Subcutaneous abdominal adipose tissue (tissue), 5 donors: ENCODE measurements around the gene C22orf15.

ENCODE experiments used
- H3K27ac ChIP-seq: one replicate; pipeline ENCODE4 v1.7.0; 2013; ENCODE audit warnings: low read depth, mild to moderate bottlenecking, inconsistent platforms, low read length, moderate library complexity
- H3K27me3 ChIP-seq, 5 donors: one replicate each; pipeline ENCODE4 v1.7.0; 2013; ENCODE audit warnings: low read length in 5 of 5, inconsistent platforms in 1 of 5; ENCODE audit not compliant: control insufficient read depth in 5 of 5, insufficient read depth in 4 of 5
- H3K36me3 ChIP-seq, 5 donors: one replicate each; pipeline ENCODE4 v1.7.0; 2013; ENCODE audit warnings: low read length in 5 of 5; ENCODE audit not compliant: control insufficient read depth in 5 of 5, insufficient read depth in 5 of 5
- H3K4me1 ChIP-seq, 5 donors: one replicate each; pipeline ENCODE4 v1.7.0; 2013; ENCODE audit warnings: low read length in 5 of 5, mild to moderate bottlenecking in 3 of 5, moderate library complexity in 1 of 5; ENCODE audit not compliant: control insufficient read depth in 5 of 5, insufficient read depth in 5 of 5
- H3K4me3 ChIP-seq, 5 donors: one replicate each; pipeline ENCODE4 v1.7.0; 2013; ENCODE audit warnings: low read length in 5 of 5, low read depth in 1 of 5
- H3K9ac ChIP-seq, 5 donors: one replicate each; pipeline ENCODE4 v1.7.0; 2013; ENCODE audit warnings: low read length in 5 of 5, mild to moderate bottlenecking in 4 of 5, moderate library complexity in 3 of 5
- H3K9me3 ChIP-seq, 5 donors: one replicate each; pipeline ENCODE4 v1.7.0; 2013; ENCODE audit warnings: low read length in 5 of 5; ENCODE audit not compliant: control insufficient read depth in 5 of 5
- donor health status: healthy.
- donor health status: healthy.
- donor health status: healthy.
- donor health status: healthy.
- donor health status: healthy.

C22orf15 gene

GRCh38 chr22:23780146-23780748 lies 17.5 kb downstream of the C22orf15 start:
- no peaks in the 10 kb centered on the region for H3K36me3 ChIP-seq
- no peaks in the 10 kb centered on the region for H3K9me3 ChIP-seq
- H3K4me1 ChIP-seq = peaks cover 5 to 21% (median 8%) of the 10 kb centered on the region in 5 donors
- no peaks in the 10 kb centered on the region for H3K27me3 ChIP-seq
- H3K27ac ChIP-seq = no peak overlapping the region
- no peak overlapping the region for H3K4me3 ChIP-seq
- no peak overlapping the region for H3K9ac ChIP-seq

DNA sequence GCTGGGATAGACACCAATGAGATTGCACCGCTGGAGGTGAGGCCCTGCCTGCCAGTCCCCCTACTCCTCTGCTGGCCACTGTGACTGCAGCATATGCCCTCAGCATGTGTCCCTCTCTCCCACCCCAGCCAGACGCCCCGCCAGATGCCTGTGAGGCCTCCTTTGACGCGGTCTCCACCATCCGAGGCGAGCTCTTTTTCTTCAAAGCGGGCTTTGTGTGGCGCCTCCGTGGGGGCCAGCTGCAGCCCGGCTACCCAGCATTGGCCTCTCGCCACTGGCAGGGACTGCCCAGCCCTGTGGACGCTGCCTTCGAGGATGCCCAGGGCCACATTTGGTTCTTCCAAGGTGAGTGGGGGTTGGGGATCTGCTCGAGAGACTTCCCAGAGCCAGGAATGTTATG lies 18.3 kb downstream of the C22orf15 start:
- H3K4me1 ChIP-seq = peaks cover 5 to 19% (median 8%) of the 10 kb centered on the region in 5 donors
- no peaks in the 10 kb centered on the region for H3K27me3 ChIP-seq
- no peak overlapping the region for H3K27ac ChIP-seq
- no peak overlapping the region for H3K9ac ChIP-seq
- H3K36me3 ChIP-seq = no peaks in the 10 kb centered on the region
- no peaks in the 10 kb centered on the region for H3K9me3 ChIP-seq
- no peak overlapping the region for H3K4me3 ChIP-seq

DNA sequence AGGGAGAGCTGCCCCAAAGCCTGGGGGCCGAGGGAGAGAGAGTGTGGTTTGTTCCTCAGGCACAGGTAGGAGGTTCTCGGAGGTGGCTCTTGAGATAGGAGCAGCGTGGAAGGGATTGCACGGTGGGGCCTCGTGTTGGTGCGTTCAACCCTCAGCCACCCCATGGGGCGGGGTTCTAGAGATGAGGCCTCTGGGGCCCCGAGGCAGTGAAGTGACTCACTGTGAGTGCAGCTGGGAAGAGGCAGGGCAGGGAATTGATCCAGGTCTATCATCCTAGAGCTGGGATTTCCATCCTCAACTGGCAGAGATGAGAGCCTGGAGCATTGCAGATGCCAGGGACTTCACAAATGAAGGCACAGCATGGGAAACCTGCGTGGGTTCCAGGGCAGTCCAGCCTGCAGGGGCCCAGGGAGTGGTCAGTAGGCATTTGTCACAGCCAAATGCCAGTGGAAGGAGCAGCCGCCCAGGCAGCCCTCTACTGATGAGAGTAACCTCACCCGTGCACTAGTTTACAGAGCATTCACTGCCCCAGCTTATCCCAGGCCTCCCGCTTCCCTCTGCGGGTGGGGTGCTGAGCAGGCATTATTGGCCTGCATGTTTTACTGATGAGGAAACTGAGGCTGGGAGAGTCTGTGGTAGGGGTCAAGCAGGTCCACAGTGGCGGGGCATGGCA lies 18.9 kb downstream of the C22orf15 start:
- Histone ChIP-seq H3K9ac (no peak overlapping the region), H3K36me3 (no peaks in the 10 kb centered on the region), H3K4me3 (no peak overlapping the region), H3K27ac (no peak overlapping the region), H3K27me3 (peaks cover 0 to 2% (median 0%) of the 10 kb centered on the region in 5 donors), H3K4me1 (peaks cover 10 to 25% (median 14%) of the 10 kb centered on the region in 5 donors), H3K9me3 (no peaks in the 10 kb centered on the region)

GRCh38 chr22:23782252-23782651 lies 19.5 kb downstream of the C22orf15 start:
- H3K36me3 ChIP-seq = no peaks in the 10 kb centered on the region
- H3K4me1 ChIP-seq = peaks cover 10 to 26% (median 15%) of the 10 kb centered on the region in 5 donors
- no peak overlapping the region for H3K9ac ChIP-seq
- no peak overlapping the region for H3K4me3 ChIP-seq
- H3K27ac ChIP-seq = no peak overlapping the region
- no peaks in the 10 kb centered on the region for H3K9me3 ChIP-seq
- peaks cover 0 to 2% (median 0%) of the 10 kb centered on the region in 5 donors for H3K27me3 ChIP-seq

DNA sequence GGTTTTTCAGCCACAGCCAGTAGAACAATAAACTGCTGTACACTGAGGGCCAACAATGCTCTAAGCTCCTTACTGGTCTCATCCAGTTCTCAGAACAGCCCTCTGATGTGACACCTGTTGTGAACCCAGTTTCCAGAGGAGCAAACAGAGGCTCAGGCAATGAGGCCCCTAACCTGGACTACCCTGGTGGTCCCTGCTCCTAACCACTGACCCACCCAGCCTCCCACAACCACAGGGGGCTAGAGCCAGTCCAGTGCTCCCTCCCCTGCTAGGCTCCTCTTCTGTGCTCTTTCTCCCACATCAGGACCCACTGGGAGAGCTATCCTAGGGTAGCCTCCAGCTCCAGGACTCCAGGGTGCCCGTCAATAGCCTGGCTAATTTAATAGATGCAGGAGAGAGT lies 19.9 kb downstream of the C22orf15 start:
- no peaks in the 10 kb centered on the region for H3K36me3 ChIP-seq
- H3K27me3 ChIP-seq = peaks cover 0 to 2% (median 0%) of the 10 kb centered on the region in 5 donors
- H3K4me1 ChIP-seq = peaks cover 11 to 30% (median 19%) of the 10 kb centered on the region in 5 donors
- no peak overlapping the region for H3K27ac ChIP-seq
- H3K4me3 ChIP-seq = no peak overlapping the region
- no peaks in the 10 kb centered on the region for H3K9me3 ChIP-seq
- H3K9ac ChIP-seq = no peak overlapping the region

DNA sequence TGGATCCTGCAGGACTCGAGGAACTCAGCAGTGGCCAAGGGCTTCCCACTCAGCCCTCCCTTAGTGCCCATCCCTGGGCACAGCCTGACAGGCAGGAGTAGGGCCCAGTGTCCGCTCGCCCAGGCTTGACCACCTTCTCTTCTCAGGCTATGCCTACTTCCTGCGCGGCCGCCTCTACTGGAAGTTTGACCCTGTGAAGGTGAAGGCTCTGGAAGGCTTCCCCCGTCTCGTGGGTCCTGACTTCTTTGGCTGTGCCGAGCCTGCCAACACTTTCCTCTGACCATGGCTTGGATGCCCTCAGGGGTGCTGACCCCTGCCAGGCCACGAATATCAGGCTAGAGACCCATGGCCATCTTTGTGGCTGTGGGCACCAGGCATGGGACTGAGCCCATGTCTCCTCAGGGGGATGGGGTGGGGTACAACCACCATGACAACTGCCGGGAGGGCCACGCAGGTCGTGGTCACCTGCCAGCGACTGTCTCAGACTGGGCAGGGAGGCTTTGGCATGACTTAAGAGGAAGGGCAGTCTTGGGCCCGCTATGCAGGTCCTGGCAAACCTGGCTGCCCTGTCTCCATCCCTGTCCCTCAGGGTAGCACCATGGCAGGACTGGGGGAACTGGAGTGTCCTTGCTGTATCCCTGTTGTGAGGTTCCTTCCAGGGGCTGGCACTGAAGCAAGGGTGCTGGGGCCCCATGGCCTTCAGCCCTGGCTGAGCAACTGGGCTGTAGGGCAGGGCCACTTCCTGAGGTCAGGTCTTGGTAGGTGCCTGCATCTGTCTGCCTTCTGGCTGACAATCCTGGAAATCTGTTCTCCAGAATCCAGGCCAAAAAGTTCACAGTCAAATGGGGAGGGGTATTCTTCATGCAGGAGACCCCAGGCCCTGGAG lies 20.7 kb downstream of the C22orf15 start:
- Histone ChIP-seq H3K27me3 (peaks cover 0 to 2% (median 0%) of the 10 kb centered on the region in 5 donors), H3K9me3 (no peaks in the 10 kb centered on the region), H3K9ac (peak overlapping the region in 1 of 5 donors; percentile 14), H3K4me3 (no peak overlapping the region), H3K27ac (no peak overlapping the region), H3K4me1 (peaks cover 11 to 38% (median 24%) of the 10 kb centered on the region in 5 donors), H3K36me3 (no peaks in the 10 kb centered on the region)

- Histone ChIP-seq H3K9me3 (no peaks in the 10 kb centered on the region), H3K9ac (peak overlapping the region in 1 of 5 donors; percentile 14), H3K27ac (no peak overlapping the region), H3K4me3 (no peak overlapping the region), H3K36me3 (no peaks in the 10 kb centered on the region), H3K4me1 (peaks cover 11 to 41% (median 26%) of the 10 kb centered on the region in 5 donors), H3K27me3 (peaks cover 0 to 2% (median 0%) of the 10 kb centered on the region in 5 donors)
Measured at GRCh38 chr22:23784215-23784732, 21.5 kb downstream of the C22orf15 start.

DNA sequence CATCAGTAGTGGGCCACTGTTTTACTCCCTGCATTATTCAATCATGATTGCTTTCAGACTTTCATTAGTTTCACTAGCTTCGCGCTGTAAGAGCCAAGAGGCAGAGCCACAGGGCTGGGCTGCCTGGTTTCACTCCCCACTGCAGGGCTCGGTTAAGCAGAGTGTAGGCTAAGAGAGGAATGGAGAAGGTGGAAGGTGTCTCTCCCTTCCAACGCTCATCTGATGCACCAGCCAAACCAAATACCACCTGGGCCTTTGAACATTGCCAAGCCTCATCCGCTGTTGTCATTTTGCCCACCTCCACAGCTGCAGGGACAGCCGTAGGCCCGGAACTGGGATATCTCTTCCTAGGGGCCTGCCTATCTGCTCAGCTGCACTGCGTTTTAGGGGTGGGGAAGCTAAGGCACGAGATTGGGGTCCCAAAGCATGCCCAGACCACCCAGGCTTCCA lies 23.5 kb downstream of the C22orf15 start:
- peak overlapping the region; percentile 72 to 89 (median 83) for H3K4me3 ChIP-seq
- peaks cover 0 to 2% (median 0%) of the 10 kb centered on the region in 5 donors for H3K27me3 ChIP-seq
- no peaks in the 10 kb centered on the region for H3K9me3 ChIP-seq
- H3K4me1 ChIP-seq = peaks cover 13 to 48% (median 32%) of the 10 kb centered on the region in 5 donors
- H3K27ac ChIP-seq = peak overlapping the region; percentile 94
- H3K36me3 ChIP-seq = peaks cover 0 to 4% (median 0%) of the 10 kb centered on the region in 5 donors
- H3K9ac ChIP-seq = peak overlapping the region; percentile 81 to 97 (median 95)

DNA sequence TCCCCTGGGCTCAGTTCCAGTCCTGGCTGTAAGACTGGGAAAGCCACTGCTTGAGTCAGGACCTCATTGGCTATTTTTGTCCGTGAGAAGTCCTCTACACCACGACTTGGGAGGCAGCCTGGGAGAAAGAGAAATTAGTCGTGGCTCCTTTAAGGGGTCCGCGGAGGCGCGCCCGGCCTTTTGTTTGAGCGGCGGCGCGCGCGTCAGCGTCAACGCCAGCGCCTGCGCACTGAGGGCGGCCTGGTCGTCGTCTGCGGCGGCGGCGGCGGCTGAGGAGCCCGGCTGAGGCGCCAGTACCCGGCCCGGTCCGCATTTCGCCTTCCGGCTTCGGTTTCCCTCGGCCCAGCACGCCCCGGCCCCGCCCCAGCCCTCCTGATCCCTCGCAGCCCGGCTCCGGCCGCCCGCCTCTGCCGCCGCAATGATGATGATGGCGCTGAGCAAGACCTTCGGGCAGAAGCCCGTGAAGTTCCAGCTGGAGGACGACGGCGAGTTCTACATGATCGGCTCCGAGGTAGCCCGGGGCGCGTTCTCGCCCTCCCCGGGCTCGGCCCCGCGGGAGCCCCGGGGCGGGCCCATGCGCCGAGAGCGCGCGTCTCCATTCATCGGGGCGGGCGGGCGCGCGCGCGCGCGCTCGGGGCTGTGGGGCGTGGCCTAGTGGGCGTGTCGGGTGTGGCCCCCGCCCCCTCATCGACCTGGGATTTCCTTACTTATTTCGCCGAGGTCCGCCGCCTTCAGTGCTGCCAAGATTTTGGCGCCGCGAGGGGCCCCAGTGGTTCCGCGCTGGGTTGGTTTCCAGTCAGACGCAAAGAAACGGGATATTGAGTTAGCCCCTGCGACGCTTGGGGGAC lies 24.2 kb downstream of the C22orf15 start, which contains the start of gene SMARCB1:
Gene SMARCB1, plus strand, starts transcription at position 215 of the 848 bp plus-strand sequence. Its CDS starts 204 bp downstream, at position 419.
- peaks cover 0 to 9% (median 6%) of the 10 kb centered on the region in 5 donors for H3K36me3 ChIP-seq
- H3K27me3 ChIP-seq = peaks cover 0 to 2% (median 0%) of the 10 kb centered on the region in 5 donors
- no peaks in the 10 kb centered on the region for H3K9me3 ChIP-seq
- H3K4me3 ChIP-seq = peak within 1 kb of the TSS; percentile 80 to 95 (median 86)
- peak within 1 kb of the TSS; percentile 94 for H3K27ac ChIP-seq
- peak within 1 kb of the TSS; percentile 84 to 97 (median 95) for H3K9ac ChIP-seq
- H3K4me1 ChIP-seq = peaks cover 12 to 48% (median 31%) of the 10 kb centered on the region in 5 donors
